Mesendoderm (in vitro differentiated cells): Measurements from ENCODE around the gene SAMD4B.

Experiments
- DNase-seq: peaks from one replicate; pipeline ENCODE4 v3.0.0; 2013
- H2AK5ac ChIP-seq: 2 replicates; pipeline ENCODE4 v1.6.1; 2013; ENCODE audit warnings: low read length, inconsistent platforms
- H2BK120ac ChIP-seq: 2 replicates; pipeline ENCODE4 v1.6.1; 2013; ENCODE audit warnings: low read depth, mild to moderate bottlenecking, low read length, moderate library complexity, mixed read lengths
- H2BK15ac ChIP-seq: replicated peaks from 2 replicates; pipeline ENCODE4 v1.6.1; 2013; ENCODE audit warnings: low read depth, mild to moderate bottlenecking, moderate library complexity
- H2BK5ac ChIP-seq: 2 replicates; pipeline ENCODE4 v1.6.1; 2013; ENCODE audit warnings: low read length, inconsistent platforms
- H3K18ac ChIP-seq: 2 replicates; pipeline ENCODE4 v1.6.1; 2013; ENCODE audit warnings: mild to moderate bottlenecking, low read length, mixed read lengths
- H3K23ac ChIP-seq: one replicate; pipeline ENCODE4 v1.6.1; 2013; ENCODE audit warnings: low read length
- H3K27ac ChIP-seq: 2 replicates; pipeline ENCODE4 v1.5.1; 2013; ENCODE audit warnings: low read depth, mild to moderate bottlenecking, inconsistent platforms, low read length, moderate library complexity
- H3K27me3 ChIP-seq: 2 replicates; pipeline ENCODE4 v1.6.1; 2013; ENCODE audit warnings: low read length, control low read depth, mild to moderate bottlenecking, inconsistent platforms; ENCODE audit not compliant: insufficient read depth, poor library complexity
- H3K36me3 ChIP-seq: 2 replicates; pipeline ENCODE4 v1.6.1; 2013; ENCODE audit warnings: low read length, inconsistent platforms; ENCODE audit not compliant: control insufficient read depth, insufficient read depth
- H3K4ac ChIP-seq: one replicate; pipeline ENCODE4 v1.6.1; 2013; ENCODE audit warnings: low read depth, mild to moderate bottlenecking, low read length, moderate library complexity
- H3K4me1 ChIP-seq: 2 replicates; pipeline ENCODE4 v1.6.1; 2013; ENCODE audit warnings: low read depth, low read length, inconsistent platforms; ENCODE audit not compliant: control insufficient read depth
- H3K4me2 ChIP-seq: 2 replicates; pipeline ENCODE4 v1.6.1; 2013; ENCODE audit warnings: low read length
- H3K4me3 ChIP-seq: 2 replicates; pipeline ENCODE4 v1.5.1; 2013; ENCODE audit warnings: mild to moderate bottlenecking, low read length
- H3K56ac ChIP-seq: one replicate; pipeline ENCODE4 v1.6.1; 2013; ENCODE audit warnings: low read length
- H3K79me1 ChIP-seq: 2 replicates; pipeline ENCODE4 v1.6.1; 2013; ENCODE audit warnings: low read length, inconsistent platforms
- H3K79me2 ChIP-seq: 2 replicates; pipeline ENCODE4 v1.6.1; 2013; ENCODE audit warnings: mild to moderate bottlenecking, low read length; ENCODE audit not compliant: control insufficient read depth, insufficient read depth
- H3K9ac ChIP-seq: 2 replicates; pipeline ENCODE4 v1.6.1; 2013; ENCODE audit warnings: low read length, inconsistent platforms
- H4K5ac ChIP-seq: one replicate; pipeline ENCODE4 v1.6.1; 2013; ENCODE audit warnings: low read length
- H4K8ac ChIP-seq: one replicate; pipeline ENCODE4 v1.6.1; 2013; ENCODE audit warnings: low read depth, mild to moderate bottlenecking, control low read depth, low read length, moderate library complexity
- WGBS: extraction: QIAGEN DNeasy Blood & Tissue Kit; methylation state at CpG from one replicate; pipeline ENCODE4 v1.1.7; 2013; ENCODE audit warnings: low lambda C conversion rate, missing lambda C conversion rate; ENCODE audit not compliant: insufficient coverage; ENCODE audit errors: extremely low coverage; 5-methylcytosine and 5-hydroxymethylcytosine counted together

The SAMD4B gene

GRCh38 chr19:39422020-39422419 is 79.8 kb downstream of the SAMD4B start:
- Histone ChIP-seq H3K27me3 (no peaks in the 10 kb centered on the region), H2AK5ac (no peak overlapping the region), H3K4me1 (no peaks in the 10 kb centered on the region), H4K8ac (no peak overlapping the region), H3K4me3 (no peak overlapping the region), H3K56ac (no peak overlapping the region), H2BK5ac (no peak overlapping the region), H3K79me2 (no peaks in the 10 kb centered on the region), H3K79me1 (peaks cover 6% of the 10 kb centered on the region), H3K4ac (no peak overlapping the region), H4K5ac (no peak overlapping the region), H3K9ac (no peak overlapping the region), H3K18ac (no peak overlapping the region), H2BK120ac (no peak overlapping the region), H3K36me3 (peaks cover 37% of the 10 kb centered on the region), H3K23ac (no peak overlapping the region), H3K4me2 (no peak overlapping the region), H2BK15ac (no peak overlapping the region), H3K27ac (no peak overlapping the region)
- no peak for DNase-seq
- no CpG with 5 or more reads among the region's 5 CpGs for WGBS

- WGBS: no CpG with 5 or more reads among the region's 35 CpGs
- no peaks in the 10 kb centered on the region for H3K27me3 ChIP-seq
- DNase-seq: no peak
- H3K18ac ChIP-seq: no peak overlapping the region
- H3K9ac ChIP-seq: no peak overlapping the region
- no peak overlapping the region for H2BK15ac ChIP-seq
- no peak overlapping the region for H3K4me2 ChIP-seq
- H2BK120ac ChIP-seq: no peak overlapping the region
- no peak overlapping the region for H3K23ac ChIP-seq
- peaks cover 37% of the 10 kb centered on the region for H3K36me3 ChIP-seq
- H3K79me1 ChIP-seq: peaks cover 6% of the 10 kb centered on the region
- H2BK5ac ChIP-seq: no peak overlapping the region
- no peak overlapping the region for H4K5ac ChIP-seq
- no peak overlapping the region for H3K56ac ChIP-seq
- H2AK5ac ChIP-seq: no peak overlapping the region
- H3K79me2 ChIP-seq: no peaks in the 10 kb centered on the region
- no peak overlapping the region for H3K27ac ChIP-seq
- no peak overlapping the region for H3K4me3 ChIP-seq
- H3K4me1 ChIP-seq: peaks cover 3% of the 10 kb centered on the region
- no peak overlapping the region for H4K8ac ChIP-seq
- no peak overlapping the region for H3K4ac ChIP-seq
Observed at GRCh38 chr19:39423258-39424086, 81.3 kb downstream of the SAMD4B start.

GRCh38 chr19:39424934-39425333 is 82.7 kb downstream of the SAMD4B start:
- peaks cover 32% of the 10 kb centered on the region for H3K36me3 ChIP-seq
- no peak overlapping the region for H2AK5ac ChIP-seq
- no peak overlapping the region for H3K56ac ChIP-seq
- WGBS: no CpG with 5 or more reads among the region's 16 CpGs
- H4K8ac ChIP-seq: no peak overlapping the region
- H3K79me2 ChIP-seq: no peaks in the 10 kb centered on the region
- no peak overlapping the region for H2BK120ac ChIP-seq
- H3K4me2 ChIP-seq: no peak overlapping the region
- H3K23ac ChIP-seq: no peak overlapping the region
- no peak overlapping the region for H3K18ac ChIP-seq
- H2BK5ac ChIP-seq: no peak overlapping the region
- no peak overlapping the region for H3K4me3 ChIP-seq
- H3K79me1 ChIP-seq: peaks cover 4% of the 10 kb centered on the region
- no peak overlapping the region for H3K9ac ChIP-seq
- DNase-seq: no peak
- no peak overlapping the region for H4K5ac ChIP-seq
- no peaks in the 10 kb centered on the region for H3K27me3 ChIP-seq
- no peak overlapping the region for H3K27ac ChIP-seq
- peaks cover 6% of the 10 kb centered on the region for H3K4me1 ChIP-seq
- H3K4ac ChIP-seq: no peak overlapping the region
- no peak overlapping the region for H2BK15ac ChIP-seq

GRCh38 chr19:39425744-39426143 is 83.5 kb downstream of the SAMD4B start:
- Histone ChIP-seq H3K27ac (no peak overlapping the region), H2BK120ac (no peak overlapping the region)
- 100% methylated on average over 3 of the region's 7 CpGs for WGBS

GRCh38 chr19:39426170-39426569 is 83.9 kb downstream of the SAMD4B start:
- no peak overlapping the region for H3K56ac ChIP-seq
- H4K8ac ChIP-seq: no peak overlapping the region
- H3K23ac ChIP-seq: no peak overlapping the region
- no peak overlapping the region for H3K27ac ChIP-seq
- H3K79me2 ChIP-seq: no peaks in the 10 kb centered on the region
- H3K4ac ChIP-seq: no peak overlapping the region
- no peak overlapping the region for H3K9ac ChIP-seq
- H3K79me1 ChIP-seq: peaks cover 4% of the 10 kb centered on the region
- H2BK5ac ChIP-seq: no peak overlapping the region
- H3K18ac ChIP-seq: no peak overlapping the region
- H4K5ac ChIP-seq: no peak overlapping the region
- H2BK15ac ChIP-seq: no peak overlapping the region
- H3K36me3 ChIP-seq: peaks cover 28% of the 10 kb centered on the region
- no peak overlapping the region for H3K4me2 ChIP-seq
- no peak for DNase-seq
- no peak overlapping the region for H2AK5ac ChIP-seq
- no peak overlapping the region for H3K4me3 ChIP-seq
- no CpG with 5 or more reads among the region's 5 CpGs for WGBS
- no peak overlapping the region for H2BK120ac ChIP-seq
- peaks cover 8% of the 10 kb centered on the region for H3K4me1 ChIP-seq
- no peaks in the 10 kb centered on the region for H3K27me3 ChIP-seq

More at GRCh38 chr19:39425744-39426143, 83.5 kb downstream of the SAMD4B start:
- H3K36me3 ChIP-seq: peaks cover 30% of the 10 kb centered on the region
- H3K4ac ChIP-seq: no peak overlapping the region
- no peak overlapping the region for H3K4me3 ChIP-seq
- no peak overlapping the region for H3K18ac ChIP-seq
- peaks cover 4% of the 10 kb centered on the region for H3K79me1 ChIP-seq
- H3K9ac ChIP-seq: no peak overlapping the region
- H3K23ac ChIP-seq: no peak overlapping the region
- H2BK5ac ChIP-seq: no peak overlapping the region
- no peak overlapping the region for H3K56ac ChIP-seq
- H4K8ac ChIP-seq: no peak overlapping the region
- no peak overlapping the region for H2BK15ac ChIP-seq
- H3K4me1 ChIP-seq: peaks cover 6% of the 10 kb centered on the region
- H3K79me2 ChIP-seq: no peaks in the 10 kb centered on the region
- no peak overlapping the region for H4K5ac ChIP-seq
- DNase-seq: no peak
- H3K4me2 ChIP-seq: no peak overlapping the region
- no peaks in the 10 kb centered on the region for H3K27me3 ChIP-seq
- no peak overlapping the region for H2AK5ac ChIP-seq

- no peak overlapping the region for H2AK5ac ChIP-seq
- no peak overlapping the region for H3K27ac ChIP-seq
- no peak overlapping the region for H4K5ac ChIP-seq
- no peak overlapping the region for H3K23ac ChIP-seq
- H3K79me1 ChIP-seq: peaks cover 4% of the 10 kb centered on the region
- H2BK5ac ChIP-seq: no peak overlapping the region
- H2BK15ac ChIP-seq: no peak overlapping the region
- no peak overlapping the region for H2BK120ac ChIP-seq
- no peak overlapping the region for H3K4me3 ChIP-seq
- no peak overlapping the region for H3K9ac ChIP-seq
- no peaks in the 10 kb centered on the region for H3K27me3 ChIP-seq
- H3K4ac ChIP-seq: no peak overlapping the region
- no peak overlapping the region for H3K18ac ChIP-seq
- no CpG with 5 or more reads among the region's 11 CpGs for WGBS
- no peak for DNase-seq
- H4K8ac ChIP-seq: no peak overlapping the region
- H3K56ac ChIP-seq: no peak overlapping the region
- H3K79me2 ChIP-seq: no peaks in the 10 kb centered on the region
- no peak overlapping the region for H3K4me2 ChIP-seq
- H3K36me3 ChIP-seq: peaks cover 25% of the 10 kb centered on the region
- peaks cover 8% of the 10 kb centered on the region for H3K4me1 ChIP-seq
Observed at GRCh38 chr19:39427707-39428106, 85.5 kb downstream of the SAMD4B start.
